Esophagus squamous epithelium (tissue), 5 donors: ENCODE data around the gene ZNF575. TPM values are rescaled to one million over a fixed set of nuclear protein-coding genes. Genes with fewer than 3 reads are reported as not detected.

Experiments used
- DNase-seq: peaks from one replicate; lab custom pipeline; 2025; lab: John Stamatoyannopoulos, UW
- H3K27ac ChIP-seq, 4 donors: fragments of 200-600 bp; sonication (generic); one replicate each; pipeline ENCODE4 v1.5.1; 2016 to 2019; ENCODE audit warnings: mild to moderate bottlenecking in 1 of 4
- H3K27me3 ChIP-seq, 4 donors: fragments of 200-600 bp; sonication (generic); 1 replicate in 3 of 4; 2 replicates in 1 of 4; pipeline versions ENCODE4 v1.5.1 to v1.6.0; 2017 to 2021; ENCODE audit warnings: antibody characterized with exemption in 1 of 4
- H3K36me3 ChIP-seq, 3 donors: fragments of 200-600 bp; sonication (generic); one replicate each; pipeline ENCODE4 v1.5.1; 2016 to 2019
- H3K4me1 ChIP-seq, 3 donors: fragments of 200-600 bp; sonication (generic); one replicate each; pipeline ENCODE4 v1.5.1; 2017 to 2019
- H3K4me3 ChIP-seq, 4 donors: fragments of 200-600 bp; sonication (generic); 1 replicate in 3 of 4; 2 replicates in 1 of 4; pipeline ENCODE4 v1.5.1; 2016 to 2019; ENCODE audit warnings: mild to moderate bottlenecking in 2 of 4, moderate library complexity in 1 of 4
- H3K9me3 ChIP-seq, 3 donors: fragments of 200-600 bp; sonication (generic); one replicate each; pipeline ENCODE4 v1.5.1; 2016 to 2019
- CTCF ChIP-seq, 6 experiments: fragments of 450-650 bp in 4 of 6; fragments of 200-600 bp in 2 of 6; sonication (generic) in 2 of 6; IDR thresholded peaks; one replicate each; pipeline ENCODE4 v1.5.1; 2016 to 2019; ENCODE audit warnings: antibody characterized with exemption in 6 of 6, mild to moderate bottlenecking in 4 of 6, moderate library complexity in 4 of 6
- POLR2A ChIP-seq, 4 donors: fragments of 450-650 bp; IDR thresholded peaks; one replicate each; pipeline ENCODE4 v1.6.1; 2017; ENCODE audit warnings: antibody characterized with exemption in 4 of 4, mild to moderate bottlenecking in 4 of 4, moderate library complexity in 3 of 4
- WGBS, 2 donors: methylation state at CpG; one replicate each; pipeline ENCODE4 v1.1.5; 2018; 5-methylcytosine and 5-hydroxymethylcytosine counted together
- intact Hi-C: fragments of 100-400 bp; cut with DNase I; formaldehyde crosslinking; loops from one replicate; pipeline ENCODE4 v1.15.0; 2022
- total RNA-seq, 4 donors: library from RNA; depleted of rRNA; stranded (reverse); fragments of >200 nt; gene quantifications; one replicate each; pipeline ENCODE4 v1.1.0, GENCODE V29; 2016
- donor health status: DM: yes; HTN: yes; CAD: no.

Gene ZNF575
- total RNA-seq, 4 donors from 2014 or later: not detected

- WGBS, 2 donors: 72 to 80% methylated on average over 5 of the region's 5 CpGs
- intact Hi-C loops: no loop called here
- H3K27me3 ChIP-seq: no peaks in the 10 kb centered on the region
- no peaks in the 10 kb centered on the region for H3K9me3 ChIP-seq
- TF ChIP-seq POLR2A (IDR thresholded peaks at IDR 0.05) (no peak), CTCF (IDR thresholded peaks at IDR 0.05) (no peak)
- no peak overlapping the region for H3K4me3 ChIP-seq
- H3K4me1 ChIP-seq: peaks cover 5 to 31% (median 18%) of the 10 kb centered on the region in 3 donors
- H3K27ac ChIP-seq: no peak overlapping the region
- peaks cover 4 to 90% (median 25%) of the 10 kb centered on the region in 3 donors for H3K36me3 ChIP-seq
- no peak for DNase-seq
These were observed 34.6 kb upstream of the ZNF575 start for GRCh38 chr19:43498233-43498842.

GRCh38 chr19:43499042-43499441, 33.9 kb upstream of the ZNF575 start:
- Histone ChIP-seq H3K27ac (no peak overlapping the region), H3K4me1 (peaks cover 5 to 32% (median 18%) of the 10 kb centered on the region in 3 donors), H3K4me3 (no peak overlapping the region), H3K36me3 (peaks cover 4 to 83% (median 25%) of the 10 kb centered on the region in 3 donors), H3K27me3 (no peaks in the 10 kb centered on the region), H3K9me3 (no peaks in the 10 kb centered on the region)
- intact Hi-C loops: no loop called here
- 76 to 91% methylated on average over 3 of the region's 3 CpGs for WGBS, 2 donors
- DNase-seq: no peak
- TF ChIP-seq POLR2A (IDR thresholded peaks at IDR 0.05) (no peak), CTCF (IDR thresholded peaks at IDR 0.05) (no peak)

GRCh38 chr19:43501661-43502418, 31.1 kb upstream of the ZNF575 start:
- intact Hi-C loops: no loop called here
- no peak for TF ChIP-seq POLR2A (IDR thresholded peaks at IDR 0.05)
- no peak for TF ChIP-seq CTCF (IDR thresholded peaks at IDR 0.05)
- H3K27ac ChIP-seq: no peak overlapping the region
- H3K36me3 ChIP-seq: peaks cover 4 to 64% (median 13%) of the 10 kb centered on the region in 3 donors
- H3K9me3 ChIP-seq: no peaks in the 10 kb centered on the region
- no peaks in the 10 kb centered on the region for H3K27me3 ChIP-seq
- 73 to 82% methylated on average over 17 to 26 of the region's 43 CpGs for WGBS, 2 donors
- no peak for DNase-seq
- peaks cover 13 to 47% (median 24%) of the 10 kb centered on the region in 3 donors for H3K4me1 ChIP-seq
- peak overlapping the region in 1 of 4 donors; percentile 5 for H3K4me3 ChIP-seq

- Histone ChIP-seq H3K36me3 (peaks cover 4 to 61% (median 7%) of the 10 kb centered on the region in 3 donors), H3K9me3 (no peaks in the 10 kb centered on the region), H3K4me3 (peak overlapping the region in 2 of 4 donors; percentile 69 to 90), H3K27me3 (no peaks in the 10 kb centered on the region), H3K4me1 (peaks cover 13 to 47% (median 24%) of the 10 kb centered on the region in 3 donors), H3K27ac (peak overlapping the region in 1 of 4 donors; percentile 96)
- DNase-seq: no peak
- intact Hi-C loops: no loop called here
- 89% methylated on average over 16 of the region's 23 CpGs for WGBS, 2 donors
- TF ChIP-seq CTCF (IDR thresholded peaks at IDR 0.05) (no peak), POLR2A (IDR thresholded peaks at IDR 0.05) (no peak)
These were observed 30.5 kb upstream of the ZNF575 start for GRCh38 chr19:43502419-43502976.
